Astrocyte (in vitro differentiated cells and primary cell): ENCODE results near the gene DENND4C. TPM values are rescaled to one million over a fixed set of nuclear protein-coding genes. Genes with fewer than 3 reads are reported as not detected.

Experiments used
- DNase-seq: peaks from one replicate; pipeline ENCODE4 v3.0.0-alpha.2; 2010; ENCODE audit warnings: low read depth
- FAIRE-seq: peaks from 2 replicates; lab custom pipeline; 2011; peaks lifted over from hg19 to GRCh38; lab: Jason Lieb, UNC
- H2AFZ ChIP-seq: 2 replicates; pipeline ENCODE4 v1.6.0; 2012; ENCODE audit warnings: low read depth, low read length, inconsistent platforms
- H3K27ac ChIP-seq: 2 replicates; pipeline ENCODE4 v1.5.1; 2011; ENCODE audit warnings: low read depth, low read length, inconsistent platforms
- H3K27me3 ChIP-seq: 2 replicates; pipeline ENCODE4 v1.6.0; 2011; ENCODE audit warnings: low read length, inconsistent platforms; ENCODE audit not compliant: insufficient read depth
- H3K36me3 ChIP-seq: 2 replicates; pipeline ENCODE4 v1.5.1; 2011; ENCODE audit warnings: low read length, inconsistent platforms; ENCODE audit not compliant: insufficient read depth
- H3K4me1 ChIP-seq: 2 replicates; pipeline ENCODE4 v1.5.1; 2011; ENCODE audit warnings: low read length, inconsistent platforms; ENCODE audit not compliant: insufficient read depth
- H3K4me2 ChIP-seq: 2 replicates; pipeline ENCODE4 v1.6.0; 2012; ENCODE audit warnings: low read length, inconsistent platforms
- H3K4me3 ChIP-seq: 2 replicates; pipeline ENCODE4 v1.5.1; 2011; ENCODE audit warnings: low read depth, mild to moderate bottlenecking, low read length, inconsistent platforms; ENCODE audit not compliant: insufficient read depth
- H3K79me2 ChIP-seq: 2 replicates; pipeline ENCODE4 v1.6.0; 2012; ENCODE audit warnings: mild to moderate bottlenecking, low read length, inconsistent platforms; ENCODE audit not compliant: insufficient read depth
- H3K9ac ChIP-seq: 2 replicates; pipeline ENCODE4 v1.6.0; 2012; ENCODE audit warnings: mild to moderate bottlenecking, low read length, inconsistent platforms
- H3K9me3 ChIP-seq: 2 replicates; pipeline ENCODE4 v1.5.1; 2012; ENCODE audit warnings: low read depth, mild to moderate bottlenecking, low read length, inconsistent platforms; ENCODE audit not compliant: insufficient read depth
- H4K20me1 ChIP-seq: 2 replicates; pipeline ENCODE4 v1.6.0; 2012; ENCODE audit warnings: low read length, inconsistent platforms; ENCODE audit not compliant: insufficient read depth
- H3K27ac Mint-ChIP-seq: one replicate; pipeline ENCODE4 v1.8.0; 2021; ENCODE audit warnings: mild to moderate bottlenecking, mixed read lengths; ENCODE audit not compliant: unreplicated experiment
- H3K27me3 Mint-ChIP-seq: one replicate; pipeline ENCODE4 v1.8.0; 2021; ENCODE audit warnings: low read depth, mixed read lengths; ENCODE audit not compliant: unreplicated experiment
- H3K36me3 Mint-ChIP-seq: one replicate; pipeline ENCODE4 v1.8.0; 2021; ENCODE audit warnings: low read depth, mixed read lengths; ENCODE audit not compliant: unreplicated experiment
- H3K4me1 Mint-ChIP-seq: one replicate; pipeline ENCODE4 v1.8.0; 2021; ENCODE audit warnings: low read depth, mixed read lengths; ENCODE audit not compliant: unreplicated experiment
- H3K4me3 Mint-ChIP-seq: one replicate; pipeline ENCODE4 v1.8.0; 2021; ENCODE audit warnings: mild to moderate bottlenecking, moderate library complexity, mixed read lengths; ENCODE audit not compliant: unreplicated experiment
- H3K9me3 Mint-ChIP-seq: one replicate; pipeline ENCODE4 v1.8.0; 2021; ENCODE audit warnings: mild to moderate bottlenecking, mixed read lengths; ENCODE audit not compliant: unreplicated experiment
- CTCF ChIP-seq: IDR thresholded peaks from 2 replicates; pipeline ENCODE4 v1.5.1; 2011; ENCODE audit warnings: low read depth, mild to moderate bottlenecking, inconsistent platforms, low read length, moderate library complexity; ENCODE audit not compliant: insufficient read depth
- EZH2 ChIP-seq: IDR thresholded peaks from 2 replicates; pipeline ENCODE4 v1.6.1; 2012; ENCODE audit warnings: mild to moderate bottlenecking, low read length, inconsistent platforms; ENCODE audit not compliant: insufficient read depth
- total RNA-seq: library from RNA; stranded (reverse); gene quantifications from 2 replicates; pipeline ENCODE4 v1.2.1, GENCODE V29; 2021

Gene DENND4C
- total RNA-seq, 1 donor from 2014 or later: 19.6 TPM

DNA sequence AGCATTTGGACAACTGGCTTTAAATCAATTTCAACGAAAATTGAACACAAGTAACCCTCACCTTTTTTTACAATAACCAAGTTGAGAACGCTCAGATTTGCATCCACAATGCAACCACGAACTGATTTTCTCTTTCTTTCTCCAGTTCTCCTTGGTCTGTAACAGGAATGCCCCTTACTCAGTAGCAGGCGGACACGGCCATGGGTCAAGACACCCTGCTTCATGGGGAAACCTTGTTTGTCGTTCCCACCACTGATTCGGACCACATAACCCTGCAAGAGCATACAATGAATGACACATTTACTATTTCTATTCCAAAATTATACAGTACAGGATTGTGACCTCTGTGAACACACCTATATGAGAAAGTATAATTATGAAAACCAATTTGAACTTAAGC lies 148.2 kb downstream of the DENND4C start:
- no peaks in the 10 kb centered on the region for H3K27me3 Mint-ChIP-seq
- Histone ChIP-seq H3K4me3 (peak overlapping the region; percentile 98), H4K20me1 (peaks cover 52% of the 10 kb centered on the region), H2AFZ (no peak overlapping the region), H3K4me1 (peaks cover 14% of the 10 kb centered on the region), H3K27me3 (no peaks in the 10 kb centered on the region), H3K4me2 (peak overlapping the region; percentile 90), H3K36me3 (peaks cover 52% of the 10 kb centered on the region), H3K79me2 (peaks cover 34% of the 10 kb centered on the region), H3K9ac (peak overlapping the region; percentile 97), H3K9me3 (no peaks in the 10 kb centered on the region), H3K27ac (no peak overlapping the region)
- FAIRE-seq (no peak), DNase-seq (no peak)
- H3K36me3 Mint-ChIP-seq: peaks cover 30% of the 10 kb centered on the region
- peak overlapping the region; percentile 99 for H3K4me3 Mint-ChIP-seq
- no peak for TF ChIP-seq CTCF
- TF ChIP-seq EZH2: no peak
- H3K4me1 Mint-ChIP-seq: peaks cover 26% of the 10 kb centered on the region
- H3K9me3 Mint-ChIP-seq: no peaks in the 10 kb centered on the region
- H3K27ac Mint-ChIP-seq: peak overlapping the region; percentile 100

DNA sequence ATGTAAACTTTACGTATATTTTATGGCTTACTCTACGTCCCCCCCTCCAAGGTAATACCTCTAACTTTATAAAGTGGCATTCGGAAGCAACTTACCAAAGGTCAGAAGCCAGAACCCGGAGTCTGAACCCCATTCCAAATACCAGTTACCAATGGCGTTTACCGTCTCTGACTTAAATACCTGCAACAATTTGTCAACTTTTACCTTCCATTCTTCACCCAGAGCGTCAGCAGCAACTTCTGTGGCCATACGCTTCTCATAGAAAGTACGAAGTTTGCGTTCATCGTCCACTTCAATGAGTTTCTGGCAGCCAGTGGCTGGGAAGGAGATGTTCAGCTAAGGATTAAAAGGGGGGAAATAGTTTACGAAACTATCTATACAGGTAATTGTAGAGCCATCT lies 148.8 kb downstream of the DENND4C start:
- Mint-ChIP-seq H3K27me3 (no peaks in the 10 kb centered on the region), H3K4me1 (peaks cover 26% of the 10 kb centered on the region), H3K27ac (peak overlapping the region; percentile 100), H3K4me3 (peak overlapping the region; percentile 99), H3K9me3 (no peaks in the 10 kb centered on the region), H3K36me3 (peaks cover 30% of the 10 kb centered on the region)
- peaks cover 50% of the 10 kb centered on the region for H4K20me1 ChIP-seq
- peaks cover 49% of the 10 kb centered on the region for H3K36me3 ChIP-seq
- peak overlapping the region; percentile 98 for H3K4me3 ChIP-seq
- H3K4me1 ChIP-seq: peaks cover 14% of the 10 kb centered on the region
- peak overlapping the region; percentile 97 for H3K9ac ChIP-seq
- H2AFZ ChIP-seq: no peak overlapping the region
- peaks cover 34% of the 10 kb centered on the region for H3K79me2 ChIP-seq
- TF ChIP-seq CTCF (no peak), EZH2 (no peak)
- peak overlapping the region; percentile 91 for H3K27ac ChIP-seq
- H3K4me2 ChIP-seq: peak overlapping the region; percentile 90
- FAIRE-seq (no peak), DNase-seq (no peak)
- no peaks in the 10 kb centered on the region for H3K27me3 ChIP-seq
- H3K9me3 ChIP-seq: no peaks in the 10 kb centered on the region

GRCh38 chr9:19379697-19380046 lies 149.2 kb downstream of the DENND4C start:
- Histone ChIP-seq H3K4me2 (peak overlapping the region; percentile 90), H3K4me3 (peak overlapping the region; percentile 98), H3K9me3 (no peaks in the 10 kb centered on the region), H3K36me3 (peaks cover 45% of the 10 kb centered on the region), H3K4me1 (peaks cover 14% of the 10 kb centered on the region), H3K79me2 (peaks cover 34% of the 10 kb centered on the region), H4K20me1 (peaks cover 46% of the 10 kb centered on the region), H3K27ac (peak overlapping the region; percentile 91), H3K9ac (peak overlapping the region; percentile 97), H3K27me3 (no peaks in the 10 kb centered on the region), H2AFZ (peak overlapping the region; percentile 67)
- Mint-ChIP-seq H3K9me3 (no peaks in the 10 kb centered on the region), H3K27ac (peak overlapping the region; percentile 100), H3K4me1 (peaks cover 26% of the 10 kb centered on the region), H3K36me3 (peaks cover 30% of the 10 kb centered on the region), H3K27me3 (no peaks in the 10 kb centered on the region), H3K4me3 (peak overlapping the region; percentile 99)
- FAIRE-seq: no peak
- no peak for DNase-seq
- TF ChIP-seq CTCF (no peak), EZH2 (no peak)
